GM12878 (cell line): ENCODE data around the gene PITPNM3. TPM values are rescaled to one million over a fixed set of nuclear protein-coding genes. Genes with fewer than 3 reads are reported as not detected.

Experiments used
- ATAC-seq: fragments of 200-7000 bp; cut with Tn5 transposase; 3 replicates; pipeline ENCODE4 v1.9.1; 2020; ENCODE audit warnings: mild to moderate bottlenecking, moderate library complexity
- BruUV-seq: library from RNA; stranded (reverse); fragments of 400-500 nt; replicated peaks from 2 replicates; lab custom pipeline; 2021; lab: Mats Ljungman, UMichigan
- CTCF ChIA-PET: fragments of 300-600 bp; sonication (Branson Sonifier 250); formaldehyde crosslinking; extraction: SDS; loops from one replicate; lab custom pipeline; 2021; ENCODE audit warnings: inconsistent platforms; lab: Yijun Ruan, JAX
- POLR2A ChIA-PET: fragments of 350-600 bp; formaldehyde crosslinking; extraction: SDS; loops from one replicate; lab custom pipeline; 2021; ENCODE audit warnings: inconsistent platforms; lab: Charles Lee
- RAD21 ChIA-PET: fragments of 300-600 bp; sonication (Branson Sonifier 250); formaldehyde crosslinking; loops from one replicate; lab custom pipeline; 2023; ENCODE audit warnings: antibody characterized with exemption; ENCODE audit not compliant: unreplicated experiment; lab: Charles Lee
- SMC1A ChIA-PET: fragments of 300-600 bp; sonication (Branson Sonifier 250); formaldehyde crosslinking; loops from one replicate; lab custom pipeline; 2023; ENCODE audit not compliant: unreplicated experiment, uncharacterized antibody; lab: Charles Lee
- DNase-seq: peaks from one replicate; pipeline ENCODE4 v3.0.0-alpha.2; 2011; ENCODE audit warnings: low read depth, low spot score
- FAIRE-seq: peaks from 3 replicates; lab custom pipeline; 2011; peaks lifted over from hg19 to GRCh38; lab: Jason Lieb, UNC
- H2AFZ ChIP-seq: 2 replicates; pipeline ENCODE4 v1.6.0; 2011; ENCODE audit warnings: low read depth, low read length, control low read depth; ENCODE audit not compliant: control insufficient read depth
- H3K27ac ChIP-seq: 2 replicates; pipeline ENCODE4 v1.5.1; 2011; ENCODE audit warnings: control low read depth; ENCODE audit not compliant: control insufficient read depth, insufficient read depth
- H3K27me3 ChIP-seq, 2 experiments: replicated peaks in 1 of 2; 2 replicates each; pipeline versions ENCODE4 v1.6.0 to v1.6.1; 2011; ENCODE audit warnings: low read length in 1 of 2; ENCODE audit not compliant: control insufficient read depth in 2 of 2, insufficient read depth in 2 of 2
- H3K36me3 ChIP-seq, 2 experiments: 2 replicates each; pipeline ENCODE4 v1.5.1; 2011; ENCODE audit warnings: low read length in 1 of 2; ENCODE audit not compliant: control insufficient read depth in 2 of 2, insufficient read depth in 2 of 2
- H3K4me1 ChIP-seq: 2 replicates; pipeline ENCODE4 v1.6.1; 2011; ENCODE audit warnings: mild to moderate bottlenecking, low read length, moderate library complexity, mixed read lengths; ENCODE audit not compliant: control insufficient read depth, insufficient read depth
- H3K4me2 ChIP-seq: 2 replicates; pipeline ENCODE4 v1.6.0; 2011; ENCODE audit warnings: control low read depth; ENCODE audit not compliant: control insufficient read depth, insufficient read depth
- H3K4me3 ChIP-seq: fragments of 200-600 bp; sonication (generic); 2 replicates; pipeline ENCODE4 v1.5.1; 2016
- H3K79me2 ChIP-seq: 2 replicates; pipeline ENCODE4 v1.6.0; 2011; ENCODE audit warnings: low read length; ENCODE audit not compliant: control insufficient read depth, insufficient read depth
- H3K9ac ChIP-seq: 2 replicates; pipeline ENCODE4 v1.8.0; 2011; ENCODE audit warnings: low read length, control low read depth, mixed read lengths; ENCODE audit not compliant: control insufficient read depth, insufficient read depth
- H3K9me3 ChIP-seq: replicated peaks from 3 replicates; pipeline ENCODE4 v1.5.1; 2011; ENCODE audit warnings: mild to moderate bottlenecking, low read length; ENCODE audit not compliant: control insufficient read depth, insufficient read depth
- H4K20me1 ChIP-seq: 2 replicates; pipeline ENCODE4 v1.6.0; 2011; ENCODE audit not compliant: control insufficient read depth, insufficient read depth
- ATF7 ChIP-seq: fragments of 450-650 bp; IDR thresholded peaks from 2 replicates; pipeline ENCODE4 v1.6.1; 2016; ENCODE audit warnings: low read depth, mild to moderate bottlenecking
- CHD2 ChIP-seq: IDR thresholded peaks from 2 replicates; pipeline ENCODE4 v1.6.1; 2011; ENCODE audit warnings: low read depth, low read length, improper control_type of control experiment, borderline replicate concordance
- CREM ChIP-seq: IDR thresholded peaks from 2 replicates; pipeline ENCODE4 v1.6.1; 2014; ENCODE audit warnings: antibody characterized with exemption, low read depth
- CUX1 ChIP-seq: IDR thresholded peaks from 2 replicates; pipeline ENCODE4 v1.6.1; 2012; ENCODE audit warnings: improper control_type of control experiment, low read depth, low read length; ENCODE audit not compliant: insufficient replicate concordance
- FOS ChIP-seq: IDR thresholded peaks from 3 replicates; pipeline ENCODE4 v1.6.1; 2011; ENCODE audit warnings: borderline replicate concordance; ENCODE audit not compliant: insufficient read length; ENCODE audit errors: extremely low read depth
- MYB ChIP-seq: fragments of 150-350 bp; IDR thresholded peaks from 2 replicates; pipeline ENCODE4 v1.6.1; 2014; ENCODE audit warnings: mild to moderate bottlenecking, low read depth, low read length, borderline replicate concordance
- RUNX3 ChIP-seq: IDR thresholded peaks from 2 replicates; pipeline ENCODE4 v1.6.1; 2012; ENCODE audit warnings: low read length, inconsistent platforms
- TAF1 ChIP-seq: IDR thresholded peaks from 2 replicates; pipeline ENCODE4 v1.6.1; 2011; ENCODE audit warnings: mild to moderate bottlenecking, low read depth, low read length, borderline replicate concordance
- ZBTB40 ChIP-seq: fragments of 450-650 bp; IDR thresholded peaks from 2 replicates; pipeline ENCODE4 v1.6.1; 2016; ENCODE audit warnings: mild to moderate bottlenecking, moderate library complexity, borderline replicate concordance
- WGBS: methylation state at CpG from one replicate; pipeline ENCODE4 v1.1.6; 2016; ENCODE audit warnings: low lambda C conversion rate; ENCODE audit not compliant: insufficient replicate concordance, insufficient coverage; ENCODE audit errors: missing lambda C conversion rate; 5-methylcytosine and 5-hydroxymethylcytosine counted together
- in situ Hi-C: fragments of 300-500 bp; cut with MboI; formaldehyde crosslinking; loops from 9 replicates; pipeline ENCODE4 v1.14.3; 2018; ENCODE audit warnings: mixed read lengths
- intact Hi-C: fragments of 100-400 bp; cut with micrococcal nuclease; formaldehyde crosslinking; loops from one replicate; pipeline ENCODE4 v1.14.2; 2022; ENCODE audit not compliant: unreplicated experiment
- polyA plus RNA-seq, 11 experiments: library from polyadenylated mRNA; depleted of rRNA in 4 of 11; unstranded in 6 of 11; stranded (reverse) in 5 of 11; fragments of >200 nt; fragmentation: Nextera tagmentation in 4 of 11; fragmentation: Illumina TruSeq in 1 of 11; extraction: Ambion mirVana in 4 of 11; extraction: Trizol in 1 of 11; gene quantifications; 1 replicate in 1 of 11; 2 replicates in 10 of 11; pipeline versions ENCODE4 v1.2.1 to v1.2.3, GENCODE V29; 2011 to 2016; ENCODE audit warnings: inconsistent platforms in 2 of 11, missing spikeins in 2 of 11, low read depth in 1 of 11
- total RNA-seq, 4 experiments: library from RNA; depleted of rRNA in 3 of 4; stranded (reverse); fragments of >200 nt in 3 of 4; fragmentation: Illumina TruSeq in 1 of 4; extraction: Trizol in 1 of 4; gene quantifications; 2 replicates each; pipeline versions ENCODE4 v1.2.1 to v1.2.3, GENCODE V29; 2013 to 2021

The PITPNM3 gene
- total and polyA plus RNA-seq, 10 of the 15 experiments (the other 5 are each of a cell fraction or from before 2014, with no cell fraction given): 0.02 to 0.49 (median 0.19) TPM; not detected in 1

- no peak for TF ChIP-seq CHD2
Observed at GRCh38 chr17:6423931-6424330, 132.4 kb downstream of the PITPNM3 start (continued).

GRCh38 chr17:6422654-6423241 is 133.6 kb downstream of the PITPNM3 start:
- H3K4me1 ChIP-seq: peaks cover 7% of the 10 kb centered on the region
- no peak overlapping the region for H3K4me2 ChIP-seq
- H3K27me3 ChIP-seq: no peaks in the 10 kb centered on the region; a peak in 2 of 4 replicates
- BruUV-seq: no TSS peak
- H2AFZ ChIP-seq: no peak overlapping the region
- no peaks in the 10 kb centered on the region for H3K79me2 ChIP-seq
- in situ Hi-C loops: loop anchor here (5.0 to 25.0 kb wide), 2 partner anchors 710 to 835 kb away; no protein-coding TSS in a partner anchor
- no peaks in the 10 kb centered on the region for H3K9me3 ChIP-seq
- RAD21 ChIA-PET: interaction anchor here (0.7 to 1.3 kb wide), 2 partner anchors 13 to 835 kb away, joined by 3 to 5 read pairs; no protein-coding TSS in a partner anchor
- H4K20me1 ChIP-seq: no peaks in the 10 kb centered on the region
- POLR2A ChIA-PET: no interaction called here
- ATAC-seq (no peak), FAIRE-seq (no peak), DNase-seq (no peak)
- H3K36me3 ChIP-seq: no peaks in the 10 kb centered on the region
- WGBS: 27% methylated on average over 12 of the region's 13 CpGs
- no peak overlapping the region for H3K9ac ChIP-seq
- H3K27ac ChIP-seq: no peak overlapping the region
- SMC1A ChIA-PET: interaction anchor here (1.3 to 1.4 kb wide), 2 partner anchors 13 to 835 kb away, joined by 3 to 4 read pairs; no protein-coding TSS in a partner anchor
- intact Hi-C loops: loop anchor here (5.0 kb wide), 1 partner anchor 715 kb away; no protein-coding TSS in a partner anchor
- CTCF ChIA-PET: interaction anchor here (0.6 to 2.8 kb wide), 6 partner anchors 11 to 838 kb away, joined by 3 to 9 read pairs (median 6); partner anchors contain the start of genes AIPL1 and NLRP1
- no peak overlapping the region for H3K4me3 ChIP-seq
- TF ChIP-seq RUNX3: no peak
- TF ChIP-seq TAF1: no peak
- TF ChIP-seq MYB: no peak
- no peak for TF ChIP-seq CUX1
- TF ChIP-seq CREM: no peak
- TF ChIP-seq ATF7: no peak
- no peak for TF ChIP-seq ZBTB40
- TF ChIP-seq FOS: no peak
